HG03097 (cell line): ENCODE results near the gene SENP3.
A peak's percentile ranks its signal among the peaks of the same experiment; 100 is the strongest.

Experiments used
- ATAC-seq: cut with Tn5 transposase; IDR thresholded peaks from one replicate; pipeline ENCODE4 v1.9.1; 2021; ENCODE audit not compliant: unreplicated experiment, low FRiP score

Gene SENP3

DNA sequence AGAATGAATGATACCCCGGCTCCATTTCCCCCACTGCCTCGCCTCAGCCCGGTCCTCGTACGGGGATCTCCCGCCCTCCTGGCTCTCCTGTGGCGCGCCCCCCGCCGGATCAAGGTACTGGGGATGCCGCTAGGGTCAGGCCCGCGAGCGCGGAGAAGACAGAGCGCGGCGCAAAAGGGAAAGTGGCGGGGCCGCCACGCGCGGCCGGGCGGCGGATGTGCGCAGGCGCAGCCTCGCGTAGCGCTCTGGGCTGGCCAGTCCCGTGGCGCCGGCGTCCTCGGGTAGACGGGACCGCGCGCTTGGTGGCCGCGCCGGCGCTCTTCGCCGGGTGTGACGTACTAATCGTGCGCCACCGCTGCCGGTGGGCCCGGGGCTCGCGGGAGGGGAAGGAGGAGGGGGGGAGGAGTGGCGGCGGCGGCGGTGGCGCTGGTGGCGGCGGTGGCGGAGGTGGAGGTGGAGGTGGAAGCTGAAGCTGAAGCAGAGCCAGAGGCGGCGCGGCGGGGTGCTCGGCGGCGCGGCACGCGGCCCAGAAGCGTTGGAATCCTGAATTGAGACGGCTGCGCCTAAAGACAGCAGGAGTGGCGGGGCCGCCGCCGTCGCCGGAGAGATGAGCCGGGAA lies at the start of gene SENP3:
SENP3 (plus strand) TSS at position 331 of the 619 bp plus-strand sequence. CDS start 1,158 bp downstream, outside the sequence.
- peak; percentile 56 for ATAC-seq

DNA sequence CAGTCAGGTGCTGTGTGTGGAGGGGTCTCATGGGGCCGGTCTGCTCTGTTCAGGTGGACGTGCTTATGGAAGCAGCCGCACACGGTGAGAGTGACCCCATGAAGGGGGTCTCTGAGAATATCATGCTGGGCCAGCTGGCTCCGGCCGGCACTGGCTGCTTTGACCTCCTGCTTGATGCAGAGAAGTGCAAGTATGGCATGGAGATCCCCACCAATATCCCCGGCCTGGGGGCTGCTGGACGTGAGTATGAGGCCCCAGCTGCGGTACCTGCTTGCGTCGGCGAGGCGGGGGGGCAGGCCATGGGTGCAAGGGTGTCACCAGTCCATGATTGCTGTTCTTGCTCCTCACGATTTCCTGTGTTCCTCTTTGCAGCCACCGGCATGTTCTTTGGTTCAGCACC lies 49.6 kb upstream of the SENP3 start:
- ATAC-seq, result no peak

DNA sequence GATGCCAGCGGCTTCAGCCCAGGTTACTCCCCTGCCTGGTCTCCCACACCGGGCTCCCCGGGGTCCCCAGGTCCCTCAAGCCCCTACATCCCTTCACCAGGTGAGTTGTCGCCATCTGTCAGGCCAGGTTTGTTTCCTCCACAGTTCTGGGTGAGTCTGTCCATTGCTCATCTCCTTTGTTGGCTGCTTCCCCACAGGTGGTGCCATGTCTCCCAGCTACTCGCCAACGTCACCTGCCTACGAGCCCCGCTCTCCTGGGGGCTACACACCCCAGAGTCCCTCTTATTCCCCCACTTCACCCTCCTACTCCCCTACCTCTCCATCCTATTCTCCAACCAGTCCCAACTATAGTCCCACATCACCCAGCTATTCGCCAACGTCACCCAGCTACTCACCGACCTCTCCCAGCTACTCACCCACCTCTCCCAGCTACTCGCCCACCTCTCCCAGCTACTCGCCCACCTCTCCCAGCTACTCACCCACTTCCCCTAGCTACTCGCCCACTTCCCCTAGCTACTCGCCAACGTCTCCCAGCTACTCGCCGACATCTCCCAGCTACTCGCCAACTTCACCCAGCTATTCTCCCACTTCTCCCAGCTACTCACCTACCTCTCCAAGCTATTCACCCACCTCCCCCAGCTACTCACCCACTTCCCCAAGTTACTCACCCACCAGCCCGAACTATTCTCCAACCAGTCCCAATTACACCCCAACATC lies 48.7 kb upstream of the SENP3 start:
- no peak for ATAC-seq

DNA sequence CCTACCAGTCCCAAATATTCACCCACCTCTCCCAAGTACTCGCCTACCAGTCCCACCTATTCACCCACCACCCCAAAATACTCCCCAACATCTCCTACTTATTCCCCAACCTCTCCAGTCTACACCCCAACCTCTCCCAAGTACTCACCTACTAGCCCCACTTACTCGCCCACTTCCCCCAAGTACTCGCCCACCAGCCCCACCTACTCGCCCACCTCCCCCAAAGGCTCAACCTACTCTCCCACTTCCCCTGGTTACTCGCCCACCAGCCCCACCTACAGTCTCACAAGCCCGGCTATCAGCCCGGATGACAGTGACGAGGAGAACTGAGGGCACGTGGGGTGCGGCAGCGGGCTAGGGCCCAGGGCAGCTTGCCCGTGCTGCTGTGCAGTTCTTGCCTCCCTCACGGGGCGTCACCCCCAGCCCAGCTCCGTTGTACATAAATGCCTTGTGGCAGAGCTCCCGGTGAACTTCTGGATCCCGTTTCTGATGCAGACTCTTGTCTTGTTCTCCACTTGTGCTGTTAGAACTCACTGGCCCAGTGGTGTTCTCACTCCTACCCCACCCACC lies 47.8 kb upstream of the SENP3 start:
- ATAC-seq, result no peak

DNA sequence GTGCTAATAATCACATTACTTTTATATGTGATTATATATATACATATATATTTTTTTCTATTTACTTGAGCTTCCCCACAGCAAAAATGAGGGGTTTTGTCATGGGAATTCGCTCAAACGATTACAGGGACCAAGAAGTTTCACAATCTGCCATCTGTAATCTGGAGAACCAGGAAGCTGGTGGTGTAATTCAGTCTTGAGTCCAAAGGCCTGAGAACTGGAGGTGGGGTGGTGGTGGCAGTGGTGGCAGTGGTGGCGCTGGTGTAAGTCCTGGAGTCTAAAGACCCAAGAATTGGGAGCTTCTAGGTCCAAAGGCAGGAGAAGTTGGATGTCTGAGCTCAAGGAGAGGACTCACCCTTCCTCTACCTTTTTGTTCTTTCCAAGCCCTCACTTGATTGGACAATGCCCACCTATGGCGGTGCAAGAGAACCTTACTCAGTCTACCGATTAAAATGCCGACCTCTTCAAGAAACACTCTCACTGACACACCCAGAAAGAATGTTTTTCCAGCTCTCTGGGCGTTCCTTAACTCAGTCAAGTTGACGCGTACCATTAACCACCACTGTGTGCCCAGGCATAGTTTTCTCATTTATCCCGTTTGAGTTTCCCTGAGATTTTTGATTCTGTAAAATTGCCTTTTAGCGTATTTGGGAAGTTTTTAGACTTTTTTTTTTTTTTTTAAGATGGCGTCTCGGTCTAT lies 45.7 kb upstream of the SENP3 start:
- ATAC-seq, result no peak

DNA sequence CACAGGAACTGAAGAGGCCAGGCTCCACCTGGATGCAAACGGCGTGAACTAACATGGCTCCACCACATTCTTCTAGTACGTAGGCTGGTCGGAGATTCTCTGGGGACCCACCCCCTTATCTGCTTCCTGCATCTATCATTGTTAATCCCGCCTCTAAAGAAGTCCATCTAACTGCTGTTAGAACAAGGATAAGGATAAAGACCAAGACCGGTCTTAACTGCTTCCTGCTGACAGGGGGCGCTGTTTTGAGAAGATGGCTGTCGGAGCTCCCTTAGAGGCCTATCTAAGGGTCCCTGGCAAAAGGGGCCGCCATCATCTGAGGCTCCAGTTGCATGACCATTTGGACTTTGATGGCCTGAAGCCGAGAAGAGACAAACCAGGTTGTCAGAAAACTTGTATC lies 38.7 kb upstream of the SENP3 start:
- ATAC-seq, result no peak

DNA sequence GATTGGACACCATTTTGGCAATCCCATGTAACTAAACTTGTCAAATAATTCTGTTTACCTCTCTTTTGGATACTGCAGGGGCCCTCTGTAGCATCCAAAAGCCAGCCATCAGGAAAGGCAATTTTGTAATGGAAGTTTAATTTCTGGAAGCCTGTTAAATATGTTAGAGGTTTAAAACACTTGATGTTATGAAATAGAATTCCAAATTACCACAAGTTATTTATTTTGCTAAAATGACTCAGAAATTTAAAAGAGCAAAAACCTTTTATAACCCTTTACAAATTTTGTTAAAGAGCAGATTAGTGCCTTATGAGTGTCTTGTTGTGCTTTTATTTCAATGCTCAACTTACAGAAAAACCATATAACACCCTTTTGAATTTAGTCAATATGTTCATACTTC lies 32.9 kb upstream of the SENP3 start:
- ATAC-seq, result no peak

DNA sequence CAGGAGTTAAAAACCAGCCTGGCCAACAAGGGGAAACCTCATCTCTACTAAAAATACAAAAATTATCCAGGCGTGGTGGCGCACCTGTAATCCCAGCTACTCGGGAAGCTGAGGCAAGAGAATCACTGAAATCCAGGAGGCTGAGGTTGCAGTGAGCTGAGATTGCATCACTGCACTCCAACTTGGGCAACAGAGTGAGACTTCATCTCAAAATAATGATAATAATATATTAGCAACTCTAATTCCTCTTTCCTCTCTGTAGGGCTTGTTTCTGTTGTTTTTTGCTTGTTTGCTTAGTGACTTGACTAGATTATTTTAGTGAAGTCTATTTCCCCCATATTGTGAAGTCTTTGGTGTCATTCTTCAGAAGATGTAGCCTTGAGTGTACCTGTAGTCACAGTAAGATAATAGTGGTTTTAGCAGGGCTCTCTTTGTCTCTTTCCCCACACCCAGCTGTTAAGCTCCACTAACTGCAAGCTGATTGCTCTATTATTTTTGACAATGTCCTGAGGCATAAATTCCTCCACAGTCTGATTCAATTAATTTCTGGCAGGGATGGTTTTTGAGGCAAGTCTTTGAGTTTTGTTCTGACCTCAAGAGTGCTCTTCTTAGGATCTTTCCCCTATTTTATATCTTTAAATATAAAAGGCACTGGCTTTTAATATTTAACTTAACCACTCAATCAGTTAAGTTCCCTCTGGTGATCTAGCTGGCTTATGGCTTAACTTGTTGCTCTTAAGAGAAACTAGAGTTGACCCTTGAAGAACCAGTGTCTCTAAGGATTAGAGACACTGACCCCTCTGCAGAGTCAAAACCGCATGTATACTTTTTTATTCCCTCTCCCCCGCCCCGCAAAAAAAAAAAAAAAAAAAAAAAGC lies 31.5 kb upstream of the SENP3 start:
- no peak for ATAC-seq

DNA sequence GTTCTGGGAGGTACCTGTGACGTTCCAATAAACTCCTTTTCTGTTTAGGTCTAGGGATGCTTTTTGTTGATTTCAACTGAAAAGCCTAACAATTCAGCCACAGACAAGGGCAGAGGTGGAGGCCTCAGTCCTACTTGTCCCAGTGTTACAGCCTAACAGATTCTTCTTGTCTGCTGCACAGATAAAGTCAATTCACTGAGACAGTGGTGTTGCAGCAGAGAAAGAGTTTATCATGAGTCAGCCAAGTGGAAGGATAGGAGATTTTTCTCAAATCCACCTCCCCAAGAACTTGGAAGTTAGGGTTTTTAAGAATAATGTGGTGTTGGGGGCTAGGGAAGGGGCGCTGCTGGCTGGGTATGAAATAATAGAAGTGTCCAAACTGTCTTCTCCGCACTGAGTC lies 23.7 kb upstream of the SENP3 start:
- no peak for ATAC-seq

DNA sequence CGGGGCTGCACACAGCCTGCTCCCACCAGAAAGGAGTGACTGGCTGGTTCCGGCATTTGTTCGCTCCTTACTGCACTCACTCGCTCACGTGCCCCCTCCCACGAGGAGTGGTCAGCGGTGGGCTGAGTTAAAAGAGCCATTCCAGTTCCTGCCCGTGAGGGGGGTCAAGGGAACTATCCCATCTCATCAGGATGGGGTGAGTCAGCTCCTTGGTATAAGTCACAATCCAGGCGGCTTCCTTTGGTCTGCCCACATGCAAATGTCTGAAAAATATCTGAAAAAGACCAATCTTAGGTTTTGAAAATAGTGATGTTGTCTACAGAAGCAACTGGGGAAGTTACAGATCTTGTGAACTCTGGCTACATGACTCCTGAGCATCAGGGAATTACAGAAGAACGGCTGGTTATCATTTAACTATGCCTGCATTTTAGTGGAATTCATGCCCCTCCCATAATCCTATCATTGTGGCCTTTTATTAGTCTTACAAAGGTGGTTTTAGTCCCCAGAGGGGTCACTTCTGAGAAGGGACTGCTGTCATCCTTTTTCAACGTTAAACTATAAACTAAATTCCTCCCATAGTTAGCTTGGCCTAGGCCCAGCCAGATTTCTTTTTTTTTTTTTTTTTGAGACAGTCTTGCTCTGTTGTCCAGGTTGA lies 22.7 kb upstream of the SENP3 start:
- no peak for ATAC-seq

DNA sequence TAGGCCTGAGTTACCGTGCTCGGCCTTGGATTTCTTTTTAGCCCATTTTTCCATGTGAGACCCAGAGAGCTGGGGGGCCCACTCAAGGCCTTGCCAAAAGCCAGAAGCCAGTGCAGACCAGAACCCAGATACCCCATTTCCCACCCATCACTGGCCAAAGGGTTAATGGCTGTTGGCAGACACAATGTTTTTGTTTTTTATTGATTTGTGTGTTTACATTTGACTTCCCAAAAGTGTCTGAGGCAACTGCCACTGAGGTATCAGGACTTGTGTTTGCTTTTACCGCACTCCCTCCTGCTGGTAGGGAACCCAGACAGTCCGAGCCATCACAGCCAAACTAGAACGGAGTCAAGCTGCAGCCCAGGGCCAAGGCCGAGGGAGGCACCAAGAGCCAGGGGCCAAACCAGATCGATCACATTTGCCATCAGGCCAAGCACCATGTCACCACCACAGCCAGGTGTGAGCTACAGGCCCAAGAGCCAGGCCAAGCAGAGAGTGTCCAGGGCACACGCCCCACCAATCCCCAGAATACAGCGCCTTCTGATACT lies 20.6 kb upstream of the SENP3 start:
- no peak for ATAC-seq

DNA sequence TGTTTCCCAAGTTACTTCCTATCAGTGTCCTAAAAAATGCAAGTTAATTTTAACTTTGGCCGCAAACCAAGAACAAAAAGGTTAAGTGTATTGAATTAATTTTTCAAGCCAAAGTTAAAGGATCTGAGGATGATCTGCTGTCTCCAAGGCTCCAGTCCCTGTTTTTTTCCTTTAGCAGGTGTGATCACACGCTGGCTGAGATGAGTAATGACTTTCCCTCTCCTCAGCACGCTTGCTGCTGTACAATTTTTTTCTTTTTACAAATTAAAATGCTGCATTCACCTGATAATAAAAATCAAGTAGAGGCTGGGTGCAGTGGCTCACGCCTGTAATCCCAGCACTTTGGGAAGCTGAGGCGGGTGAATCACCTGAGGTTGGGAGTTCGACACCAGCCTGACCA lies 16.8 kb upstream of the SENP3 start:
- no peak for ATAC-seq

DNA sequence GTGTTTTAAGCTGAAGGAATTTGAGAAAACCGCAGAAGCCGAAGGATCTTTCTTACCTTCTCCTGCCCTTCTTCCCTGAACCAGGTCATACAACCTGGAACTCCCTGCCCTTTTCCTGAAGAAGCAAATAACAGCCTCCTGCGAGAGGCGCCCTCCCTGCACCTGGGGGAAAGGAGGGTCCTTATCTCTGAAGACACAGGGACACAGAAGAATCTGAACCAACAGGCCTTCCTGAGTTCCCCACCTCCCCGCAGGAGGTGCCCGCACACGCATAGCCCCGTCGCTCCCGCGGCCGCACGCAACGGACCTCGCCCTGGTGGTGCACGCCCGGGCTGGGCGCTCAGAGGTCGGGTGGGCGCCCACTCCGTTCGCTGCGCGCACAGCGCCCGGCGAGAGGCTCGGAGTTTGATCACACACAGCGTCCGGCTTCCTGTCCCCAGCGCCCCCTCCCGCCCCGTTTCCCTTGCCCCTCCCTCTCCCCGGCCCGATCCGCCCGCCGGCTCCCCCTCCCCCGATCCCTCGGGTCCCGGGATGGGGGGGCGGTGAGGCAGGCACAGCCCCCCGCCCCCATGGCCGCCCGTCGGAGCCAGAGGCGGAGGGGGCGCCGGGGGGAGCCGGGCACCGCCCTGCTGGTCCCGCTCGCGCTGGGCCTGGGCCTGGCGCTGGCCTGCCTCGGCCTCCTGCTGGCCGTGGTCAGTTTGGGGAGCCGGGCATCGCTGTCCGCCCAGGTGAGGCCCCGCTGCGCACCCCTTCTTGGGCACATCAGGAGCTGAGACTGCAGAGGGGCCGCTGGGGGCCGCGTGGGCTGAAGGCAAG lies 12.9 kb upstream of the SENP3 start, which contains the start of gene TNFSF12:
TNFSF12 (plus strand) TSS at position 474 of the 816 bp plus-strand sequence; CDS start at position 570, 96 bp downstream.
- ATAC-seq, result no peak

DNA sequence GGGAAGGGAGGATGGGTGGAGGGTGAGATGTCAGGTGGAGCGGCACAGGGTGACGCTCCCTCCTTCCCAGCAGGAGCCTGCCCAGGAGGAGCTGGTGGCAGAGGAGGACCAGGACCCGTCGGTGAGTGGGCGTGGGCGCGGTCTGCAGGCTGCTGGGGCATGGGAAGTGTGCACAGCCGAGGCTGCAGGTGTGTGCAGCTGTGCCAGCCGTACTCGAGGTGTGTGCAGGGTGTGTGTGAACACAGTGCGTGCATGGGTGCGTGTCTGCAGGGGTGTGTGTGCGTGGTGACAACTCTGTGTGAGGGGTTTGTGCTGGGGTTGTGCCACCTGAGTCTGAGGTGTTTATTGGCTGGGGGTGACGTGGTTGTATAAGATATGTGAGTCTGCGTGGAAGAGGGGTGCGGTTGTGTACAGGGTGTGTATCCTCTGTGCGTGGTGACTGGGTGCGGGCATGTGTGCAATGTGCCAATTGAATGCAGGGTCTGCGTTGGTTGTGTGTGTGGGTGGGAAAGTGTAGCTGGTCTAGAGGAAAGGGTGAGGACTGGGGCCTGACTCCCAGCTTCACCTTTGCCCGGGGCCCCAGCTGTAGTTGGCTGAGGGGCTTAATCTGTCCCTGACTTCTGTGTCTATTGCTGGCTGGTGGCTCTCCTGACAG lies 12.2 kb upstream of the SENP3 start:
- no peak for ATAC-seq

DNA sequence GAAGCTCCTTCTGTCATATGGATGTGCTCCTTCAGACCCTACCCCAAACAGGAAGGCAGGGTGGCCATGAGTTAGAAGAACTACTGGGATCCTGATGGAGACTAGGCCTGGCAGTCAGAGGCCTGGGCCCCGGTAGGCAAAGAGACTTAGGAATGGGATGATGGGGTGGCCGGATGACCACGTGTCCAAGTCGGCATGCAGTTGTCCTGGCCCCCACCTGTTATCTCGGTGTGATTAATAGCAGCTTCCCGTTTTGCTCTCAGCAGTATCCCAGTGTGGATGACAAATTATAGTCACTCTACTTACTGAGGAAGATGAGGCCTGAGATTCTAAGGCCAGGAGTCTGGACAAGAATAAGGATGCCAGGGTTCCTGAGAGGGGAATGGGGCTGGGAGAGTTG lies 11.4 kb upstream of the SENP3 start:
- no peak for ATAC-seq

DNA sequence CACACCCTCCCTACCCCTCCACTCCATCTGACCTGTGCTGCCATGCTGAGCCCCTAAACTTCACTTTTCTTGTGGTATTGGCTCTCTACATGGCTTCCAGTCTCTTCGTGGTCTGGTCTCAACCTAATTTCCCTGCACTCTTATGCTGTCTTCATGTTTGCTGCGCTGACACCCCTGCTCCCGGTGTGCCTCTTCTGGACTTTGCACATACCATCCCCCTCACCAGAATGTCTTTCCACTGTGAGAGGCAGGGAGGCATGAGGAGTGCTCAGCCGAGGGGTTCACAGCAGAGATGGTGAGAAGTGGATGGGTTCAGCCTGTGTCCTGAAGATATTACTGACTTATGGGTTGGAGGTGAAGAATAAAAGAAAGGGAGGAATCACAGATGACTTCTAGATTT lies 10.3 kb upstream of the SENP3 start:
- no peak for ATAC-seq

DNA sequence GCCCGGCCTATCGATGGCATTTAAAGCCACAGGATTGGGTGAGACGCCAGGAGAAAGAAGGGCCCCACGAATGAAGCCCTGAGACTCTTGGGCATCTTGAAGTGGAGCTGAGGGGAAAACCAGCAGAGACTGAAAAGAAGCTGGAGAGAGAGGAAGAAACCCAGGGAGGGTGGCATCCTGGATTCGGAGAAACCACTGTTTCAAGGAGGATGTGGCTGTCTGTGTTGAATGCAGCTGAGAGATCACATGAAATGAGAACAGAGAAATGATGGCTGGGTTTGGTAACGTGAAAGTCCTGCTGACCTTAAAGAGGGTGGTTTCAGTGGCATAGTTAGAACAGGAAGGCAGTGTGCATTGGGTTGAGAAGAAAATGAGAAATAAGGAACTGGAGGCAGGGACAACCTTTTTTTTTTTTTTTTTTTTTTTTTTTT lies 9.1 kb upstream of the SENP3 start:
- peak; percentile 75 for ATAC-seq

DNA sequence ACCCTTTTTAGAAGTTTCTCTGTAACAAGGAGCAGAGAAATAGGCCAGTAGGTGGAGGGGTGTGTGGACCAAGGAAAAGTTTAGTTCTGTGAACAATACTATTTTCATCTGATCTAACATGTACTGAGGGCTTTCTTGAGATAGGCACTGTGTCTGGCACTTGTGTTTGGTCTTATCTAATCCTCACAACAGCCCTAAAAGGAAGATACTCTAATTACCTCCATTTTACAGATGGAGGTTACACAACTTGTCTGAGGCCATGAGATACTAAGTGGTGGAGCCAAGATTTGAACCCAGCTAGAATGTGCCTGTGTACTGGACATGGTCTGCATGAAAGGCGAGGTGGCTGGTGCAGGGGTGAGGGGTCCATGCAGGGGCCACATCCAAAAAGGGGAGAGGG lies 8.4 kb upstream of the SENP3 start:
- ATAC-seq, result no peak
